ENCODE results near the gene ATP6V0D1. TPM values are rescaled to one million over a fixed set of nuclear protein-coding genes. Genes with fewer than 3 reads are reported as not detected.

Gene ATP6V0D1
- polyA plus RNA-seq, 3 donors = 354 to 687 (median 631) TPM

- H3K4me1 ChIP-seq (ENCODE audit: control insufficient read depth in 1 of 2, insufficient read depth in 2 of 2, low read length in 2 of 2) = peaks cover 15 to 38% of the 10 kb centered on the region in 2 donors
- peaks cover 100% of the 10 kb centered on the region for H4K20me1 ChIP-seq (ENCODE audit: insufficient read depth, low read length)
- H3K9me3 ChIP-seq (replicated peaks in 1 of 2; ENCODE audit: control insufficient read depth in 1 of 2, insufficient read depth in 1 of 2, low read length in 2 of 2) = no peaks in the 10 kb centered on the region
- H2AFZ ChIP-seq (ENCODE audit: insufficient read depth, low read depth, low read length, poor library complexity, severe bottlenecking) = no peak overlapping the region
- WGBS (ENCODE audit: insufficient coverage) = 94% methylated on average over 2 of the region's 5 CpGs
- Mint-ChIP-seq H3K36me3 (peaks cover 28 to 77% of the 10 kb centered on the region in 2 donors), H3K9me3 (no peaks in the 10 kb centered on the region), H3K27ac (peak overlapping the region in 2 of 7 donors; percentile 18 to 25), H3K4me1 (peaks cover 51% of the 10 kb centered on the region), H3K27me3 (ENCODE audit: low read depth in 3 of 3) (no peaks in the 10 kb centered on the region), H3K4me3 (no peak overlapping the region)
- H3K27me3 ChIP-seq (ENCODE audit: control insufficient read depth in 2 of 2, insufficient read depth in 2 of 2, low read length in 2 of 2) = no peaks in the 10 kb centered on the region
- H3K36me3 ChIP-seq (replicated peaks in 1 of 2; ENCODE audit: control insufficient read depth in 1 of 2, insufficient read depth in 2 of 2, low read length in 2 of 2) = peaks cover 54 to 94% of the 10 kb centered on the region in 2 donors
- peak overlapping the region in 1 of 2 donors; percentile 36 for H3K27ac ChIP-seq (ENCODE audit: low read depth in 1 of 2, low read length in 2 of 2)
- peak overlapping the region; percentile 8 for H3K9ac ChIP-seq (ENCODE audit: insufficient read depth, low read length, poor library complexity, severe bottlenecking)
- H3K4me3 ChIP-seq (replicated peaks in 1 of 3; ENCODE audit: low read depth in 2 of 3, low read length in 3 of 3) = no peak overlapping the region
- intact Hi-C loops (cut with micrococcal nuclease) = no loop called here
- peaks cover 100% of the 10 kb centered on the region for H3K79me2 ChIP-seq (ENCODE audit: insufficient read depth, low read length)
- H3K4me2 ChIP-seq (replicated peaks; ENCODE audit: extremely low read depth, low read length, poor library complexity, severe bottlenecking) = no peak overlapping the region
- TF ChIP-seq CTCF (IDR thresholded peaks at IDR 0.05) = no peak
- no peak for DNase-seq
Measured at GRCh38 chr16:67462279-67462655, 18.7 kb downstream of the ATP6V0D1 start.

GRCh38 chr16:67461600-67462278, 19.2 kb downstream of the ATP6V0D1 start:
- H3K27ac Mint-ChIP-seq = peak overlapping the region in 1 of 7 donors; percentile 65
- Histone ChIP-seq H3K4me1 (ENCODE audit: control insufficient read depth in 1 of 2, insufficient read depth in 2 of 2, low read length in 2 of 2) (peaks cover 15 to 35% of the 10 kb centered on the region in 2 donors), H3K9me3 (replicated peaks in 1 of 2; ENCODE audit: control insufficient read depth in 1 of 2, insufficient read depth in 1 of 2, low read length in 2 of 2) (no peaks in the 10 kb centered on the region), H3K36me3 (replicated peaks in 1 of 2; ENCODE audit: control insufficient read depth in 1 of 2, insufficient read depth in 2 of 2, low read length in 2 of 2) (peaks cover 55 to 98% of the 10 kb centered on the region in 2 donors), H2AFZ (ENCODE audit: insufficient read depth, low read depth, low read length, poor library complexity, severe bottlenecking) (no peak overlapping the region), H3K27me3 (ENCODE audit: control insufficient read depth in 2 of 2, insufficient read depth in 2 of 2, low read length in 2 of 2) (no peaks in the 10 kb centered on the region), H3K4me2 (replicated peaks; ENCODE audit: extremely low read depth, low read length, poor library complexity, severe bottlenecking) (no peak overlapping the region), H3K27ac (ENCODE audit: low read depth in 1 of 2, low read length in 2 of 2) (peak overlapping the region in 1 of 2 donors; percentile 36), H3K4me3 (replicated peaks in 1 of 3; ENCODE audit: low read depth in 2 of 3, low read length in 3 of 3) (no peak overlapping the region), H3K79me2 (ENCODE audit: insufficient read depth, low read length) (peaks cover 100% of the 10 kb centered on the region), H4K20me1 (ENCODE audit: insufficient read depth, low read length) (peaks cover 100% of the 10 kb centered on the region), H3K9ac (ENCODE audit: insufficient read depth, low read length, poor library complexity, severe bottlenecking) (peak overlapping the region; percentile 8)
- H3K27me3 Mint-ChIP-seq (ENCODE audit: low read depth in 3 of 3) = no peaks in the 10 kb centered on the region
- peaks cover 33 to 79% of the 10 kb centered on the region in 2 donors for H3K36me3 Mint-ChIP-seq
- DNase-seq = no peak
- intact Hi-C loops (cut with micrococcal nuclease) = no loop called here
- H3K4me1 Mint-ChIP-seq = peaks cover 49% of the 10 kb centered on the region
- no peak overlapping the region for H3K4me3 Mint-ChIP-seq
- no peak for TF ChIP-seq CTCF (IDR thresholded peaks at IDR 0.05)
- H3K9me3 Mint-ChIP-seq = no peaks in the 10 kb centered on the region
- 73% methylated on average over 8 of the region's 8 CpGs for WGBS (ENCODE audit: insufficient coverage)
